GM23338 (cell line): ENCODE data around the gene KRTAP10-5. TPM values are rescaled to one million over a fixed set of nuclear protein-coding genes. Genes with fewer than 3 reads are reported as not detected.

Experiments used
- ATAC-seq: fragments of 200-7000 bp; cut with Tn5 transposase; 3 replicates; pipeline ENCODE4 v1.9.1; 2020
- DNase-seq: peaks from one replicate; pipeline ENCODE4 v3.0.0-alpha.2; 2015; ENCODE audit warnings: low spot score
- H2AFZ ChIP-seq: fragments of 200-600 bp; sonication (generic); 2 replicates; pipeline ENCODE4 v1.8.0; 2016; ENCODE audit warnings: antibody characterized with exemption, mild to moderate bottlenecking, moderate library complexity
- H3F3A ChIP-seq: fragments of 200-600 bp; sonication (generic); replicated peaks from 2 replicates; pipeline ENCODE4 v1.8.0; 2017; ENCODE audit warnings: antibody characterized with exemption, mixed run types, low read depth
- H3K27ac ChIP-seq: fragments of 200-600 bp; sonication (generic); 2 replicates; pipeline ENCODE4 v1.6.1; 2016; ENCODE audit warnings: low read depth
- H3K27me3 ChIP-seq: fragments of 200-600 bp; sonication (generic); 2 replicates; pipeline ENCODE4 v1.8.0; 2016; ENCODE audit warnings: mild to moderate bottlenecking, mixed run types, moderate library complexity; ENCODE audit not compliant: insufficient read depth
- H3K36me3 ChIP-seq: fragments of 200-600 bp; sonication (generic); 2 replicates; pipeline ENCODE4 v1.8.0; 2016; ENCODE audit warnings: mild to moderate bottlenecking; ENCODE audit not compliant: insufficient read depth
- H3K4me1 ChIP-seq: fragments of 200-600 bp; sonication (generic); 2 replicates; pipeline ENCODE4 v1.8.0; 2016; ENCODE audit warnings: mild to moderate bottlenecking, moderate library complexity; ENCODE audit not compliant: insufficient read depth
- H3K4me2 ChIP-seq: fragments of 200-600 bp; sonication (generic); 2 replicates; pipeline ENCODE4 v1.7.1; 2017; ENCODE audit warnings: mixed run types
- H3K4me3 ChIP-seq: fragments of 200-600 bp; sonication (generic); 2 replicates; pipeline ENCODE4 v1.6.1; 2016; ENCODE audit warnings: mixed run types
- H3K79me2 ChIP-seq: fragments of 200-600 bp; sonication (generic); replicated peaks from 2 replicates; pipeline ENCODE4 v1.8.0; 2017; ENCODE audit warnings: mild to moderate bottlenecking; ENCODE audit not compliant: insufficient read depth
- H3K9me2 ChIP-seq: fragments of 200-600 bp; sonication (generic); 2 replicates; pipeline ENCODE4 v1.8.0; 2017; ENCODE audit not compliant: insufficient read depth
- H4K20me1 ChIP-seq: fragments of 200-600 bp; sonication (generic); replicated peaks from 2 replicates; pipeline ENCODE4 v1.8.0; 2017; ENCODE audit warnings: mild to moderate bottlenecking; ENCODE audit not compliant: insufficient read depth
- H3K27ac Mint-ChIP-seq: 2 replicates; pipeline ENCODE4 v1.8.0; 2020; ENCODE audit warnings: inconsistent platforms, mild to moderate bottlenecking, moderate library complexity, mixed read lengths
- H3K27me3 Mint-ChIP-seq: 3 replicates; pipeline ENCODE4 v1.8.0; 2022; ENCODE audit warnings: low read depth, mild to moderate bottlenecking, moderate library complexity, mixed read lengths, inconsistent platforms; ENCODE audit not compliant: insufficient read depth, poor library complexity
- H3K36me3 Mint-ChIP-seq: 3 replicates; pipeline ENCODE4 v1.8.0; 2021; ENCODE audit warnings: low read depth, mild to moderate bottlenecking, inconsistent platforms, moderate library complexity, mixed read lengths
- H3K4me1 Mint-ChIP-seq: 3 replicates; pipeline ENCODE4 v1.8.0; 2020; ENCODE audit warnings: mild to moderate bottlenecking, inconsistent platforms, mixed read lengths
- H3K4me3 Mint-ChIP-seq: 3 replicates; pipeline ENCODE4 v1.8.0; 2021; ENCODE audit warnings: moderate library complexity, mild to moderate bottlenecking, inconsistent platforms, mixed read lengths
- H3K9me3 Mint-ChIP-seq: 3 replicates; pipeline ENCODE4 v1.8.0; 2020; ENCODE audit warnings: moderate library complexity, mild to moderate bottlenecking, inconsistent platforms, mixed read lengths
- CREB1 ChIP-seq: fragments of 250-450 bp; sonication (Bioruptor Pico); IDR thresholded peaks from 2 replicates; pipeline ENCODE4 v1.5.0; 2020; ENCODE audit warnings: low read depth, mild to moderate bottlenecking, moderate library complexity
- ETS1 ChIP-seq: IDR thresholded peaks from 2 replicates; pipeline ENCODE4 v1.6.1; 2016; ENCODE audit warnings: antibody characterized with exemption
- EZH2 ChIP-seq: fragments of 200-600 bp; sonication (generic); IDR thresholded peaks from one replicate; pipeline ENCODE4 v1.8.0; 2017; ENCODE audit warnings: antibody characterized with exemption, mild to moderate bottlenecking, low read depth; ENCODE audit not compliant: unreplicated experiment
- EZH2phosphoT487 ChIP-seq: fragments of 200-600 bp; sonication (generic); IDR thresholded peaks from one replicate; pipeline ENCODE4 v1.8.1; 2018; ENCODE audit warnings: antibody characterized with exemption; ENCODE audit not compliant: unreplicated experiment
- JUNB ChIP-seq: IDR thresholded peaks from one replicate; pipeline ENCODE4 v1.6.1; 2016; ENCODE audit warnings: antibody characterized with exemption; ENCODE audit not compliant: unreplicated experiment
- NANOG ChIP-seq: IDR thresholded peaks from 2 replicates; pipeline ENCODE4 v1.6.1; 2016; ENCODE audit warnings: antibody characterized with exemption, borderline replicate concordance
- POLR2AphosphoS5 ChIP-seq: IDR thresholded peaks from 2 replicates; pipeline ENCODE4 v1.6.1; 2016; ENCODE audit warnings: antibody characterized with exemption, low read depth
- REST ChIP-seq: IDR thresholded peaks from one replicate; pipeline ENCODE4 v1.6.1; 2018; ENCODE audit warnings: antibody characterized with exemption; ENCODE audit not compliant: unreplicated experiment
- STAT1 ChIP-seq: IDR thresholded peaks from one replicate; pipeline ENCODE4 v1.6.1; 2016; ENCODE audit warnings: antibody characterized with exemption; ENCODE audit not compliant: unreplicated experiment
- ZNF114 ChIP-seq: fragments of 250-450 bp; sonication (Bioruptor Pico); IDR thresholded peaks from 2 replicates; pipeline ENCODE4 v1.5.0; 2020; ENCODE audit warnings: mild to moderate bottlenecking, moderate library complexity
- ZNF331 ChIP-seq: fragments of 250-450 bp; sonication (Bioruptor Pico); IDR thresholded peaks from 2 replicates; pipeline ENCODE4 v1.5.0; 2020; ENCODE audit warnings: low read depth, mild to moderate bottlenecking, moderate library complexity
- polyA plus RNA-seq: library from polyadenylated mRNA; unstranded; fragments of >200 nt; fragmentation: Nextera tagmentation; extraction: Ambion mirVana; gene quantifications from 2 replicates; pipeline ENCODE4 v1.2.1, GENCODE V29; 2016
- total RNA-seq: library from RNA; depleted of rRNA; stranded (reverse); fragments of >200 nt; shearing (Covaris generic); gene quantifications from 2 replicates; pipeline ENCODE4 v1.2.3, GENCODE V29; 2014
- TF ChIP-seq, protein P1 (sequence below), 2 experiments: fragments of 200-600 bp in 1 of 2; sonication (generic) in 1 of 2; conservative IDR thresholded peaks; 2 replicates each; pipeline versions ENCODE4 v1.5.1 to v1.6.1; 2016 to 2017; ENCODE audit warnings: antibody characterized with exemption in 2 of 2, low read depth in 2 of 2, mild to moderate bottlenecking in 2 of 2, moderate library complexity in 1 of 2
- TF ChIP-seq, protein P2 (sequence below): fragments of 250-450 bp; sonication (Bioruptor Pico); IDR thresholded peaks from 2 replicates; pipeline ENCODE4 v1.5.0; 2020; ENCODE audit warnings: mild to moderate bottlenecking, moderate library complexity

KRTAP10-5 gene
- total and polyA plus RNA-seq, 2 experiments from 2014 or later: not detected

- Mint-ChIP-seq H3K36me3 (peaks cover 26% of the 10 kb centered on the region), H3K27ac (no peak overlapping the region), H3K4me1 (peaks cover 23% of the 10 kb centered on the region), H3K27me3 (peaks cover 11% of the 10 kb centered on the region), H3K9me3 (peaks cover 44% of the 10 kb centered on the region), H3K4me3 (no peak overlapping the region)
- DNase-seq (no peak), ATAC-seq (no peak)
- Histone ChIP-seq H3K4me3 (no peak overlapping the region), H3K36me3 (no peaks in the 10 kb centered on the region), H3K4me1 (no peaks in the 10 kb centered on the region), H3K79me2 (no peaks in the 10 kb centered on the region), H3K9me2 (no peaks in the 10 kb centered on the region), H4K20me1 (no peaks in the 10 kb centered on the region), H3K27me3 (no peaks in the 10 kb centered on the region), H3K4me2 (no peak overlapping the region), H3K27ac (no peak overlapping the region), H3F3A (no peaks in the 10 kb centered on the region), H2AFZ (no peak overlapping the region)
- no peak for TF ChIP-seq STAT1
- no peak for TF ChIP-seq JUNB
- no peak for TF ChIP-seq EZH2phosphoT487
- TF ChIP-seq NANOG: no peak
- TF ChIP-seq, protein P1, sequence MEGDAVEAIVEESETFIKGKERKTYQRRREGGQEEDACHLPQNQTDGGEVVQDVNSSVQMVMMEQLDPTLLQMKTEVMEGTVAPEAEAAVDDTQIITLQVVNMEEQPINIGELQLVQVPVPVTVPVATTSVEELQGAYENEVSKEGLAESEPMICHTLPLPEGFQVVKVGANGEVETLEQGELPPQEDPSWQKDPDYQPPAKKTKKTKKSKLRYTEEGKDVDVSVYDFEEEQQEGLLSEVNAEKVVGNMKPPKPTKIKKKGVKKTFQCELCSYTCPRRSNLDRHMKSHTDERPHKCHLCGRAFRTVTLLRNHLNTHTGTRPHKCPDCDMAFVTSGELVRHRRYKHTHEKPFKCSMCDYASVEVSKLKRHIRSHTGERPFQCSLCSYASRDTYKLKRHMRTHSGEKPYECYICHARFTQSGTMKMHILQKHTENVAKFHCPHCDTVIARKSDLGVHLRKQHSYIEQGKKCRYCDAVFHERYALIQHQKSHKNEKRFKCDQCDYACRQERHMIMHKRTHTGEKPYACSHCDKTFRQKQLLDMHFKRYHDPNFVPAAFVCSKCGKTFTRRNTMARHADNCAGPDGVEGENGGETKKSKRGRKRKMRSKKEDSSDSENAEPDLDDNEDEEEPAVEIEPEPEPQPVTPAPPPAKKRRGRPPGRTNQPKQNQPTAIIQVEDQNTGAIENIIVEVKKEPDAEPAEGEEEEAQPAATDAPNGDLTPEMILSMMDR (conservative IDR thresholded peaks at IDR 0.05; ENCODE audit: low read depth in 2 of 2): no peak
- TF ChIP-seq ETS1: no peak
- no peak for TF ChIP-seq EZH2
- TF ChIP-seq ZNF331 (CRISPR knock-in tag): no peak
- TF ChIP-seq, protein P2, sequence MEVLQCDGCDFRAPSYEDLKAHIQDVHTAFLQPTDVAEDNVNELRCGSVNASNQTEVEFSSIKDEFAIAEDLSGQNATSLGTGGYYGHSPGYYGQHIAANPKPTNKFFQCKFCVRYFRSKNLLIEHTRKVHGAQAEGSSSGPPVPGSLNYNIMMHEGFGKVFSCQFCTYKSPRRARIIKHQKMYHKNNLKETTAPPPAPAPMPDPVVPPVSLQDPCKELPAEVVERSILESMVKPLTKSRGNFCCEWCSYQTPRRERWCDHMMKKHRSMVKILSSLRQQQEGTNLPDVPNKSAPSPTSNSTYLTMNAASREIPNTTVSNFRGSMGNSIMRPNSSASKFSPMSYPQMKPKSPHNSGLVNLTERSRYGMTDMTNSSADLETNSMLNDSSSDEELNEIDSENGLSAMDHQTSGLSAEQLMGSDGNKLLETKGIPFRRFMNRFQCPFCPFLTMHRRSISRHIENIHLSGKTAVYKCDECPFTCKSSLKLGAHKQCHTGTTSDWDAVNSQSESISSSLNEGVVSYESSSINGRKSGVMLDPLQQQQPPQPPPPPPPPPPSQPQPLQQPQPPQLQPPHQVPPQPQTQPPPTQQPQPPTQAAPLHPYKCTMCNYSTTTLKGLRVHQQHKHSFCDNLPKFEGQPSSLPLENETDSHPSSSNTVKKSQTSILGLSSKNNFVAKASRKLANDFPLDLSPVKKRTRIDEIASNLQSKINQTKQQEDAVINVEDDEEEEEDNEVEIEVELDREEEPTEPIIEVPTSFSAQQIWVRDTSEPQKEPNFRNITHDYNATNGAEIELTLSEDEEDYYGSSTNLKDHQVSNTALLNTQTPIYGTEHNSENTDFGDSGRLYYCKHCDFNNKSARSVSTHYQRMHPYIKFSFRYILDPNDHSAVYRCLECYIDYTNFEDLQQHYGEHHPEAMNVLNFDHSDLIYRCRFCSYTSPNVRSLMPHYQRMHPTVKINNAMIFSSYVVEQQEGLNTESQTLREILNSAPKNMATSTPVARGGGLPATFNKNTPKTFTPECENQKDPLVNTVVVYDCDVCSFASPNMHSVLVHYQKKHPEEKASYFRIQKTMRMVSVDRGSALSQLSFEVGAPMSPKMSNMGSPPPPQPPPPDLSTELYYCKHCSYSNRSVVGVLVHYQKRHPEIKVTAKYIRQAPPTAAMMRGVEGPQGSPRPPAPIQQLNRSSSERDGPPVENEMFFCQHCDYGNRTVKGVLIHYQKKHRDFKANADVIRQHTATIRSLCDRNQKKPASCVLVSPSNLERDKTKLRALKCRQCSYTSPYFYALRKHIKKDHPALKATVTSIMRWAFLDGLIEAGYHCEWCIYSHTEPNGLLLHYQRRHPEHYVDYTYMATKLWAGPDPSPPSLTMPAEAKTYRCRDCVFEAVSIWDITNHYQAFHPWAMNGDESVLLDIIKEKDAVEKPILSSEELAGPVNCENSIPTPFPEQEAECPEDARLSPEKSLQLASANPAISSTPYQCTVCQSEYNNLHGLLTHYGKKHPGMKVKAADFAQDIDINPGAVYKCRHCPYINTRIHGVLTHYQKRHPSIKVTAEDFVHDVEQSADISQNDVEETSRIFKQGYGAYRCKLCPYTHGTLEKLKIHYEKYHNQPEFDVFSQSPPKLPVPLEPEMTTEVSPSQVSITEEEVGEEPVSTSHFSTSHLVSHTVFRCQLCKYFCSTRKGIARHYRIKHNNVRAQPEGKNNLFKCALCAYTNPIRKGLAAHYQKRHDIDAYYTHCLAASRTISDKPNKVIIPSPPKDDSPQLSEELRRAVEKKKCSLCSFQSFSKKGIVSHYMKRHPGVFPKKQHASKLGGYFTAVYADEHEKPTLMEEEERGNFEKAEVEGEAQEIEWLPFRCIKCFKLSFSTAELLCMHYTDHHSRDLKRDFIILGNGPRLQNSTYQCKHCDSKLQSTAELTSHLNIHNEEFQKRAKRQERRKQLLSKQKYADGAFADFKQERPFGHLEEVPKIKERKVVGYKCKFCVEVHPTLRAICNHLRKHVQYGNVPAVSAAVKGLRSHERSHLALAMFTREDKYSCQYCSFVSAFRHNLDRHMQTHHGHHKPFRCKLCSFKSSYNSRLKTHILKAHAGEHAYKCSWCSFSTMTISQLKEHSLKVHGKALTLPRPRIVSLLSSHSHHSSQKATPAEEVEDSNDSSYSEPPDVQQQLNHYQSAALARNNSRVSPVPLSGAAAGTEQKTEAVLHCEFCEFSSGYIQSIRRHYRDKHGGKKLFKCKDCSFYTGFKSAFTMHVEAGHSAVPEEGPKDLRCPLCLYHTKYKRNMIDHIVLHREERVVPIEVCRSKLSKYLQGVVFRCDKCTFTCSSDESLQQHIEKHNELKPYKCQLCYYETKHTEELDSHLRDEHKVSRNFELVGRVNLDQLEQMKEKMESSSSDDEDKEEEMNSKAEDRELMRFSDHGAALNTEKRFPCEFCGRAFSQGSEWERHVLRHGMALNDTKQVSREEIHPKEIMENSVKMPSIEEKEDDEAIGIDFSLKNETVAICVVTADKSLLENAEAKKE (CRISPR knock-in tag): no peak
- no peak for TF ChIP-seq ZNF114 (CRISPR knock-in tag)
- no peak for TF ChIP-seq CREB1
- no peak for TF ChIP-seq POLR2AphosphoS5
- TF ChIP-seq REST: no peak
These were observed 34.6 kb upstream of the KRTAP10-5 start for GRCh38 chr21:44614961-44615391.
